Thoracic aorta (tissue), 2 donors: ENCODE data around the gene ENTPD8. TPM values are rescaled to one million over a fixed set of nuclear protein-coding genes. Genes with fewer than 3 reads are reported as not detected.

Source experiments
- ATAC-seq: fragments of 150-250 bp; one replicate; pipeline ENCODE4 v1.8.0; 2017; ENCODE audit warnings: low read depth; ENCODE audit not compliant: insufficient number of reproducible peaks, low FRiP score
- DNase-seq: peaks from one replicate; pipeline ENCODE4 v3.0.0-alpha.2; 2020; ENCODE audit warnings: low spot score
- H3K27ac ChIP-seq, 2 donors: fragments of 200-600 bp; sonication (generic); 1 replicate in 1 of 2; 2 replicates in 1 of 2; pipeline ENCODE4 v1.5.1; 2016; ENCODE audit warnings: mild to moderate bottlenecking in 2 of 2, moderate library complexity in 2 of 2
- H3K27me3 ChIP-seq: fragments of 200-600 bp; sonication (generic); replicated peaks from 2 replicates; pipeline ENCODE4 v1.6.0; 2016; ENCODE audit warnings: mild to moderate bottlenecking; ENCODE audit not compliant: insufficient read depth
- H3K36me3 ChIP-seq: fragments of 200-600 bp; sonication (generic); one replicate; pipeline ENCODE4 v1.5.1; 2016
- H3K4me1 ChIP-seq, 2 donors: fragments of 200-600 bp; sonication (generic); 1 replicate in 1 of 2; 2 replicates in 1 of 2; pipeline versions ENCODE4 v1.5.1 to v1.6.0; 2016; ENCODE audit warnings: low read depth in 2 of 2, mild to moderate bottlenecking in 1 of 2; ENCODE audit not compliant: control insufficient read depth in 1 of 2
- H3K4me3 ChIP-seq: fragments of 200-600 bp; sonication (generic); 2 replicates; pipeline ENCODE4 v1.5.1; 2016; ENCODE audit warnings: mild to moderate bottlenecking
- H3K9me3 ChIP-seq: fragments of 200-600 bp; sonication (generic); 2 replicates; pipeline ENCODE4 v1.5.1; 2016
- total RNA-seq, 2 donors: library from RNA; depleted of rRNA; stranded (reverse); fragments of >200 nt; gene quantifications; one replicate each; pipeline versions ENCODE4 v1.1.0 to v1.2.3, GENCODE V29; 2016
- TF ChIP-seq, protein P1 (sequence below): fragments of 200-600 bp; sonication (generic); IDR thresholded peaks from one replicate; pipeline ENCODE4 v1.5.1; 2019; ENCODE audit warnings: antibody characterized with exemption

ENTPD8 gene
- total RNA-seq, 2 donors from 2014 or later = not detected

DNA sequence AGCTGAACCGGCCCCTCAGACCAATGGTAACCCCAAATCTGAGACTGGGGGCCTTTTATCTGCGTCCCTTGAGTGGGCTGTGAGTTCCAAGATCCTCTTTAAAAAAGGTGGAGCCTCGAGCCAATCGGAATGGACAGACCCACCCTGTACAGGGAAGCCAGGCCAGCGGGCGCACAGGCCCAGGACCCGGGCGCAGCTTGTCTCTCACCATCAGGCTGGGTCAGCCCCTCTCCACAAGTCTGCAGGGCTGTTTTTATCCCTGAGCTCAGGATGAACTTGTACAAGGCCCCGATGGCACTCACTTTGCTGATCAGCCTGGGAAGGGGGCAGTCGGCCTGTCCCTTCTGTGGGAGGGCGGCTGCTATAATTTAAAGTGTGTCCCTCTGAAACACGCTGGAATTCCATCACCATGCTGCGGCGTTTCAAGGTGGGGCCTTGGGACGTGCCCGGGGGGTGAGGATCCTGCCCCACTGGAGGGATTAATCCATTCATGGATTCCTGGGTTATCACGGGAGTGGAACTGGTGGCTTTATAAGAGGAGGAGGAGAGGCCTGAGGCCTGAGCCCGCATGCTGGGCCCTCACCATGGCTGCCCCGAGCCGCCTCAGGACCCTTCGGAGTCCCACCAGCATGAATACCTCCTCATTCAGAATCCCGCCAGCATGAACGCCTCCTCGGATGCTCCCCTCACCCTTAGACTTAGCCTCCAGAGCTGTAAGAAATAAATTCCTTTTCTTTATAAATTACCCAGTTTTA, 32.3 kb downstream of the ENTPD8 start:
- no peaks in the 10 kb centered on the region for H3K9me3 ChIP-seq
- H3K4me3 ChIP-seq = no peak overlapping the region
- TF ChIP-seq, protein P1, sequence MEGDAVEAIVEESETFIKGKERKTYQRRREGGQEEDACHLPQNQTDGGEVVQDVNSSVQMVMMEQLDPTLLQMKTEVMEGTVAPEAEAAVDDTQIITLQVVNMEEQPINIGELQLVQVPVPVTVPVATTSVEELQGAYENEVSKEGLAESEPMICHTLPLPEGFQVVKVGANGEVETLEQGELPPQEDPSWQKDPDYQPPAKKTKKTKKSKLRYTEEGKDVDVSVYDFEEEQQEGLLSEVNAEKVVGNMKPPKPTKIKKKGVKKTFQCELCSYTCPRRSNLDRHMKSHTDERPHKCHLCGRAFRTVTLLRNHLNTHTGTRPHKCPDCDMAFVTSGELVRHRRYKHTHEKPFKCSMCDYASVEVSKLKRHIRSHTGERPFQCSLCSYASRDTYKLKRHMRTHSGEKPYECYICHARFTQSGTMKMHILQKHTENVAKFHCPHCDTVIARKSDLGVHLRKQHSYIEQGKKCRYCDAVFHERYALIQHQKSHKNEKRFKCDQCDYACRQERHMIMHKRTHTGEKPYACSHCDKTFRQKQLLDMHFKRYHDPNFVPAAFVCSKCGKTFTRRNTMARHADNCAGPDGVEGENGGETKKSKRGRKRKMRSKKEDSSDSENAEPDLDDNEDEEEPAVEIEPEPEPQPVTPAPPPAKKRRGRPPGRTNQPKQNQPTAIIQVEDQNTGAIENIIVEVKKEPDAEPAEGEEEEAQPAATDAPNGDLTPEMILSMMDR = no peak
- peaks cover 26 to 34% of the 10 kb centered on the region in 2 donors for H3K4me1 ChIP-seq
- DNase-seq (no peak), ATAC-seq (no peak)
- H3K27me3 ChIP-seq = no peaks in the 10 kb centered on the region
- H3K36me3 ChIP-seq = no peaks in the 10 kb centered on the region
- H3K27ac ChIP-seq = peak overlapping the region in 1 of 2 donors; percentile 33

DNA sequence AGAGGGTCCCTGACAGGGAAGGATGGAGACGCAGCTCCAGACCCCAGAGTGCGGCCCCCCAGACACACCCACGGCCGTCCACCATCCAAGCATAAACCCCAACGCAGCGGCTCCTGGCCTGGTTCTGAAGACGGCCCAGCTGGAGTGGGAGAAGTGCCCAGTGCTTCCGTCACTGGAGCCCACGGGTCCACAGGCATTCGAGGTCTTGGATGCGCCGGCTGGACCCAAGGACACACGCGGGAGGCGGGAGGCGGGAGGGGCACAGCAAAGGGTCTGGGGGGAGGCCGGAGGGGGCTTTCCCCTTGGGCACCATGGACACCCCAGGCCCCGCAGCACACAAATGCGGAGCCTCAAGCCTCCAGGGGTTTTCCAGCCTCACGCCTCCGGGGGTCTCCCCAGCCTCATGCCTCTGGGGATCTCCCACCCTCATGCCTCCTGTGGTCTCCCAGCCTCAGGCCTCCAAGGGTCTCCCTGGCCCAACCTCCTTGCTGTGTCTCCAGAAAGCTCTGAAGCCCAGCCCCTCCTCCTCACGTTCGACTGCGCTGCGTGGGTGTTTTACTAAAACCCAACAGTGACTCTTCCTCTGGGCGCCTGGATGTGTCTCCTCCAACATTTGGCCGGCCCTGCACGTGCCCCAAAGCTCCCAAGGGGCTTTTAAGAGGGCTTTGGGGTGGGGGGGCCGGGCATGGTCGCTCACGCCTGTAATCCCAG, 33.4 kb downstream of the ENTPD8 start:
- no peak overlapping the region for H3K27ac ChIP-seq

DNA sequence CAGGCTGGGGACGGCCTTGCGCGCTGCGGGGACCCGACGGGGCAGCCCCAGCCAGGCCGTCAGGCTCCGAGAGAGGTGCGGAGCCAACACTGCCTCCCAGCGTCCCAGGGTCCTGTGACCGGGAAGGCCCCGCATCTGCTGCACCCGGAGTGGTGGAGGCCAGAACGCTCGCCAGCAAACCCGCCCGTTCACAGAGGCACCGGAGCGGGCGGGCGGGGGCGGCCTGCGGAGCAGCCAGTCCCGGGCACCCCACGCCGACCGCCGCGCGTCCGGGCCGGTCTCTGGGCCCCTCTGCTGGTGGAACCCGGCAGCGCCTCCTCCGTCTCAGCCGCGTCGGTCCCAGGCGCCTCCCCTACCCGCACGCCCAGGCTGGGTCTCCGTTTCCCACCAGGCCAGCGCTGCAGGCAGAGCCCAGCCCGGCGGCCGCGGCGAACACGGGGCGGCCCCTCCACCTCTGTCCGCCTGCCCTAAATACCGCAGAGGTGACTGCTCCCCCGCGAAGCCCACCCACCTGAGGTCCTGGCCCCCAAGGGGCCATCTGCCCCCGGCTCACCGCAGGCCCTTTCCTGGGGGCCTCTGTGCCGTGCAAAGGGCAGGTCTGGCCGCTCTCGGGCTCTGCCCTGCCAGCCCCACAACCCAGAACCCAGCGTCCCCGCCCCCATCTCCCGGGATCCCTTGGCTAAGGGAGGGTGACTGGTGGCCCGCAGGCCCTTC, 34.1 kb downstream of the ENTPD8 start:
- Histone ChIP-seq H3K9me3 (no peaks in the 10 kb centered on the region), H3K4me1 (peaks cover 23 to 30% of the 10 kb centered on the region in 2 donors), H3K36me3 (no peaks in the 10 kb centered on the region), H3K4me3 (peak overlapping the region; percentile 67), H3K27me3 (no peaks in the 10 kb centered on the region), H3K27ac (no peak overlapping the region)
- DNase-seq = no peak
- ATAC-seq = no peak
- TF ChIP-seq, protein P1 = peak; percentile 80

More for the DNA sequence above, 33.4 kb downstream of the ENTPD8 start:
- Histone ChIP-seq H3K9me3 (no peaks in the 10 kb centered on the region), H3K36me3 (no peaks in the 10 kb centered on the region), H3K4me1 (peaks cover 26 to 31% of the 10 kb centered on the region in 2 donors), H3K27me3 (no peaks in the 10 kb centered on the region), H3K4me3 (peak overlapping the region; percentile 67)
- ATAC-seq (no peak), DNase-seq (no peak)
- TF ChIP-seq, protein P1 = no peak

DNA sequence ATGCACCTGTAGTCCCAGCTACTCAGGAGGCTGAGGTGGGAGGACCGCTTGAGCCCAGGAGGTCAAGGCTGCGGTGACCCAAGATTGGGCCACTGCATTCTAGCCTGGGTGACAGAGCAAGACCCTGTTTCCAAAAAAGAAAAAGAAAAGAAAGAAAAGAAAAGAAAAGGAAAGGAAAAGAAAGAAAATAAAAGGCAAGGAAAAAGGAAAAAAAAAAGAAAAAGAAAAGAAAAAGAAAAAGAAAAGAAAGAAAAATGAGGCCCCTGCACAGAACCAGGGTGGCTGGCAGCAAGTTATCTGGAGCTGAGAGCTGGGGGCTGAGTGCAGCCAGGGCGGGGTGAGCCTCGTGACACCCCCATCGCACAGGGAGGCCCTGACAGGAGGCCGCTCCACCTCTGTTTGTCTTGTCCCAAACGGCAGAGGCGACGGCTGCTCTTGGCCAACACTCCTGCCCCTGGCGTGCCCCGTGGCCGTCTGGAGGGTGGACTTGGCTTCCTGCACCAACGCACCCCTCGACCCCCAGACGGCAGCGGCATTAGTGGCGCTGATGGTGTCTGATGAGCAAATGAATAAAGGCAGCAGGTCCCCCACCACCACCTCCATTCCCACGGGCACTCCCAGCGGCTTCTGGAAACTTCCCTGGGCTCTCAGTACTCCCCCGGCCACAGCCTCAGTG, 34.9 kb downstream of the ENTPD8 start:
- Histone ChIP-seq H3K27me3 (no peaks in the 10 kb centered on the region), H3K9me3 (no peaks in the 10 kb centered on the region), H3K4me3 (peak overlapping the region; percentile 67), H3K4me1 (peaks cover 18 to 24% of the 10 kb centered on the region in 2 donors), H3K36me3 (no peaks in the 10 kb centered on the region), H3K27ac (no peak overlapping the region)
- DNase-seq = no peak
- no peak for ATAC-seq
- TF ChIP-seq, protein P1 = no peak
